Measurements from ENCODE around the gene CTR9. TPM values are rescaled to one million over a fixed set of nuclear protein-coding genes. Genes with fewer than 3 reads are reported as not detected.

CTR9 gene
- total and polyA plus RNA-seq, 9 of the 15 experiments (the other 6 are each of a cell fraction or from before 2014, with no cell fraction given): 25.4 to 79.3 (median 47.3) TPM

GRCh38 chr11:10793470-10794255, 42.6 kb downstream of the CTR9 start:
- WGBS (ENCODE audit: insufficient coverage, low coverage, missing lambda C conversion rate): 37% methylated on average over 11 of the region's 11 CpGs
- no peak overlapping the region for H3K9ac ChIP-seq (ENCODE audit: insufficient read depth in 1 of 2, low read depth in 2 of 2, low read length in 2 of 2)
- H3K36me3 ChIP-seq (ENCODE audit: control insufficient read depth, insufficient read depth, low read length): peaks cover 31% of the 10 kb centered on the region; the same call in 2 of the 3 replicates
- TF ChIP-seq SRSF3 (IDR thresholded peaks at IDR 0.05; ENCODE audit: insufficient read depth, low read length) (no peak), BACH1 (tag; IDR thresholded peaks at IDR 0.05) (no peak), ZNF121 (CRISPR knock-in tag; conservative IDR thresholded peaks at IDR 0.05) (peak; percentile 80)
- no peaks in the 10 kb centered on the region for H3K9me3 ChIP-seq (replicated peaks; ENCODE audit: control insufficient read depth, insufficient read depth, low read depth, low read length)
- no peak for FAIRE-seq
- in situ Hi-C loops (cut with MboI): loop anchor here (5.0 to 25.0 kb wide), 3 partner anchors 129 to 469 kb away; no protein-coding TSS in a partner anchor
- ATAC-seq: no peak
- no peak overlapping the region for H3K4me2 ChIP-seq (ENCODE audit: insufficient read depth, low read length)
- peaks cover 8 to 9% of the 10 kb centered on the region in 2 experiments; a peak in 4 of 5 replicates for H3K4me1 ChIP-seq (replicated peaks in 1 of 2; ENCODE audit: control insufficient read depth in 2 of 2, insufficient read depth in 2 of 2, low read length in 2 of 2)
- ChIA-PET CTCF (ENCODE audit: low intra/inter-chr PET ratio) (interaction anchor here (0.6 to 2.6 kb wide), 6 partner anchors 216 to 994 kb away, joined by 3 to 24 read pairs (median 4); no protein-coding TSS in a partner anchor), POLR2A (interaction anchor here (0.8 to 3.3 kb wide), 11 partner anchors 10 to 231 kb away, joined by 3 to 18 read pairs (median 5); partner anchors contain the start of genes EIF4G2 and ZBED5)
- intact Hi-C loops (cut with micrococcal nuclease): loop anchor here (10.0 kb wide), 2 partner anchors 471 to 991 kb away; no protein-coding TSS in a partner anchor
- H4K20me1 ChIP-seq (replicated peaks; ENCODE audit: control insufficient read depth, insufficient read depth, low read length): peaks cover 15% of the 10 kb centered on the region; the same call in 1 of the 2 replicates
- H3K4me3 ChIP-seq: no peak overlapping the region
- no TSS peak for BruUV-seq (replicated peaks)
- H3K27ac ChIP-seq (ENCODE audit: extremely low read depth, low read depth, low read length): no peak overlapping the region
- H2AFZ ChIP-seq (ENCODE audit: low read depth, low read length): no peak overlapping the region
- H3K9me1 ChIP-seq (ENCODE audit: control insufficient read depth, insufficient read depth, low read length): no peaks in the 10 kb centered on the region
- H3K27me3 ChIP-seq (ENCODE audit: control insufficient read depth in 2 of 2, insufficient read depth in 2 of 2, low read length in 2 of 2): peaks cover 0 to 8% of the 10 kb centered on the region in 2 experiments; a peak in 2 of 5 replicates
- no peaks in the 10 kb centered on the region for H3K79me2 ChIP-seq (ENCODE audit: control insufficient read depth, insufficient read depth, low read length)
- DNase-seq (ENCODE audit: extremely low read depth in 1 of 4, low spot score in 3 of 4): no peak
